HUDEP-2 (cell line): ENCODE results near the gene TMEM179.

Experiments
- DNase-seq, 76 experiments: peaks; one replicate each; lab custom pipeline; 2025; ENCODE audit not compliant: unreplicated experiment in 76 of 76; lab: John Stamatoyannopoulos, UW

The TMEM179 gene

GRCh38 chr14:104547310-104547997 lies 57.1 kb downstream of the TMEM179 start:
- DNase-seq: no peak

DNA sequence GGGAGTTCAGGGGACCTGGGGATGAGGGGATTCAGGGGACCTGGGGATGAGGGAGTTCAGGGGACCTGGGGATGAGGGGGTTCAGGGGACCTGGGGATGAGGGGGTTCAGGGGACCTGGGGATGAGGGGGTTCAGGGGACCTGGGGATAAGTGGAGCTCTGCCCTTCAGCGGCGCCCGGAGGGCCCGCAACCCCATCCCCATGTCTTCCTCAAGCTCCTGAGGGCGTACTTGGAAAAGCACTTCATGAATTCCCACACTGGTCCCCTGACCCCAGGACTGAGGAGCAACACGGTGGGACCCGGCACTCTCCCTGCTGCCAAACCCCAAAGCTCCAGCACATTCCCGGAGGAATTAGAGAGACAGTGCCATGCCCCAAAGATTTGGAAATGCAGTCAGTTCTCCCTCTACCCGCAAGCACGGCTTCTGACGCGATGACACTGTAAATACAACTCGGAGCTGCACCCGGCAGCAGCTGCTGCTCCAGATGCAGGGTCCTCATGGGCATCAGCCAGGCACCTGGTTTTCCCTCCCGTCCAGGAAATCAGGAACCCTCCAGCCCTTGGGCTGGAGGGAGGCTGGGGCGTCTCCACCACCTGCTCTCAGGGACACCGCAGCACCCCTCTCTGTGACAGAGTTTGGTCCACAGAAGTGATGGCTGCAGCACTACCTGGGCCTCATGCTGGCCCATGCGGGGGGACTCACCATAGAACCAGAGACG lies 57.8 kb downstream of the TMEM179 start:
- DNase-seq: no peak

DNA sequence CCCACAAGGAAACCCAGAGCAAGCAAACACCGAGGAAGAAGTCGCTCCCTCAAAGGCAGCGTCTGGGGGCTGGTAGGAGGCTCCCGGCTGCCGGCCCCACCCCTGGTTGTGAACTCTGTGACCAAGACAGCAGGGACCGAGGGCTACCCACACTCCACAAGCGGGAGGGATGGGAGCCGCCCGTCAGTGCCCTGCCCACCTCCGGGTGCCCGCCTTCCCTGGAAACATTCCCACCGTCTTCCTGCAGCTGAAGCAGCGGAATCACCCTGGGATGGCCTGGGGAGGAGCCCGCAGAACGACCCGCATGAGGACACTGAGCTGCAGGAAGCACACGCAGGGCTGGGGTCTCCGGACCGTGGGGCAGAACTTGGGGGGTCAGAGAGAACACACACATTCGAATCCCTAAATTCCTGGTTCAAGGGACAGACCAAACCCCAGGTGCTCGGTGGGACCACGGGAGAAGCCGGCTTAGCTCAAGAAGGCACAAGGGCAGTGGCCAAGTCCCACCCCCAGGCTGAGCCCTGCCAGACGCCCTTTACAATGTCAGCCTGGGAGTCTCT lies 58.5 kb downstream of the TMEM179 start:
- no peak for DNase-seq

DNA sequence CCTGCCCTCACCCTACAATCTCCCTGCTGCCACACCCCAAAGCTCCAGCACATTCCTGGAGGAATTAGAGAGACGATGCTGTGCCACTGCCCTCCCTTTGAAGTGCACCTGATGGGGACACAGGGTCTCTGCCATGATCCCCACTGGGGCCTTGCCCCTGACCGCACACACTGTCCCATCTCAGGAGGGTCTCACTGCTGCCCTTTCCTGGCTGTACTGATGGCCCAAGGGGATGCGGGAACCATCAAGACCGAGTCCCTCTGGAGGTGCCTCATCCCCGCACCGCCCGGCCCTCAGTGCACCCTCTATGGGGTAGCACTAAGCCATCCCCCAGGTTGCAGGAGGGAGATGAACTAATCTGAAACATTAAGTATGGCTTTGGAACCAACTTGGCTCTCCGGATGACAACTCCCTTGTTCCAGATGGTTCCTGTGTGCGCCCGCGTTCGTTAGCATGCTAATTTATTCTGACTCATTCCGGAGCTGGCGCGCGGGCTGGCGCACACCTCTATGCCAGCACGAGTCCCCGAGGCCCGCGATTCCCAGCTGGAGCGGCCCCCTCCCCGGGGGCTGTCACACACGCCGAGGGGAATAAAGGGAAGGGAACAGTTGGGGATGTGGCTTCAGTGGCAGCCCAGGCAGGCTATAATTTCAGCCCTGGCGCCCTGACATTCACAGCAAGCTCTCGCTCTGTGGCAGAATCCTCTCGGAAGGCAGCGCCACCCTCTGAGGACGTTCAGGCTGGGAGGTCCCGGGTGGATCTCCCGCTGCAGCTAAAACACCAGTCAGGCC lies 59.2 kb downstream of the TMEM179 start:
- DNase-seq: no peak

DNA sequence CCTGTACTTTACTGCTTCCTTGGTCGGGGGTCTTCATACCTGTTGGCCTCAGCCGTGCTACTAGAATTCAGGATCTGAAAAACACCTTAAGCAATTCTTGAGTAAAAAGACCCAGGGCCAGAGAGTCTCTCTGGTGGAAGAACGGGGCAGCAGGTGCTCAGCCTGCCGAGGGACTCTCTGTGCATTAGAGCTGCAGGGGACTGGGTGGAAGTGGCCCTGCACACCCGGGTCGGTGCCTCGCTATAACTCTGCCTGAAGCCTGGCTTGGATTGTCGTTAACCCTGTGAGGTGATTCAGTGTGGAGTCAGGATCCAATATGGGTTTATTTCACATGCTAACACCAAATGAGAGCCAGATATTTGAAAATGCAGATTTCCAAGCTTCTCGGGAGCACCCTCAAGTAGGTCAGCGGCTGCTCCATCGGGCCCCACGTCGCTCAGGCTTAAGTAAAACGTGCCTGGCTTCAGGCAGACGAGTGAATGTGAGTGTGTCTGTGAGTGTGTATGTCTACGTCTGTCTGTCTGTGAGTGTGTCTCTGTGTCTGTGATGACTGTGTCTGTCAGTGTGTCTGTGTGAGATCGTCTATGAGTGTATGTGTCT lies 60.1 kb downstream of the TMEM179 start:
- no peak for DNase-seq

DNA sequence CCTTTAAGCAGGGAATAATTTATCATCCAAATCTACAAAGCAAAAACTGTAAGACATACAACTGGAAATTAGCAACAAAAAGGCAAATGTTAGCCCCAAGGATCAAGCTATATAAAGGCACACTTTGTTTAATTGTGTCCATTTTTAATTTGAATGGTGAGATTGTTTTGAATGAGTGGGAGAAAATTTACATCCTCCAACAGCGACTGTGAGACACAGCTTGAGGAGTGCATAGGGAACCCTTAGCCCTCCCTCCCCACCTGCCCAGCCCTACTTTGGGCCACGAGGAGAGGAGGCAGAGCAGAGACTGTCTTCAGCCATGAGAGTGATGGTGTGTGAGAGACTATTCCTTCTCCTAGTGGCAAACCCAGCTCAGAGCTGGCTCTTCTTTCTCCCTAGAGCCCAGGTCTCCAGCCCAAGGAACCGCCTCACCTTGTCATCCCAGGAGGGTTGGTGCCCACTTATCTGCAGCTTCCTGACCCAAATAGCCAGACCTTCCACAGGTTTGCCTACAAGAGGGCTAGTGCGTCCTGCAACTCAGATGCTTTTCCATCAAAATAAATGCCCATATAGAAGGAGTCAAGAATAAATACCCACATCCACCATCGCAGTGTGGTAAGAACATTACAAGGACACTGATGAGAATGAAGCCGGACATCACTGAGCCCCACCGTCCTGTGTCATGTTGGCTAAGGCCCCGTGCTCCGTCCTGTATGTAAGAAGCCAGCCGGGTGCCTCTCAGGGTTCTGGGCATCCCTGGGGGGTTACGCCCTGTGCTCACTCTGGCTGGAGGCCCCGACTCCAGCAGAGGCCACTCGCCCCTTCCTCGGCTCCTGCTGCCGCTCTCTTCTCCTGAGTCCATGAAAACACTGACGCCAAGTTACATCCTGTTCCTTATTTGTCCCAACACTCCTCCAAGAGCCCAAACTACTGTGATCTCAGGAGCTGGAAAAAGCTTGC lies 61.4 kb downstream of the TMEM179 start:
- no peak for DNase-seq

DNA sequence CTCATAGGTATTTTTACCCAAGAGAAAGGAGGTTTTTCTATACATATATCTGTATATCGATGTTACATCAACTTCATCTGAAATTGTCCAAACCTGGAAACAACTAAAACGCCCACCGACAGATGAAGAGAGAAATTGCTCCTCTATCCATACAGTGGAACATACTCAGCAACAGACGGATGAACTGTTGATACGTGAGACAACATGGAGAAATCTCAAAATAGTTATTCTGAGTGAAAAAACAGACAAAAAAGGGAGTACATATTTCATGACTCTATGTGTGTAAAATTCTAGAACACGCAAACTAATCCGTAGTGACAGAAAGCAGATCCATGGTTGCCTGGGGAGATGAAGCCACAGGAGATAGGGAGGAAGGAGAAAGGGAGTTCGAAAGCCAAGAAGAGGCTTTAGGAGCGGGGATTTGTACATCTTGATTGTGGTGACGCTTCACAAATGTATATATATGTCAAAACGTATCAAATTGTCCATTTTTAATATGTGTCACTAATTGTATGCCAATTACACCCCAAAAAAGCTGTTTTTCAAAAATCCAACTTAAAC lies 62.6 kb downstream of the TMEM179 start:
- DNase-seq: no peak
